ENCODE results near the gene ERI3.

DNA sequence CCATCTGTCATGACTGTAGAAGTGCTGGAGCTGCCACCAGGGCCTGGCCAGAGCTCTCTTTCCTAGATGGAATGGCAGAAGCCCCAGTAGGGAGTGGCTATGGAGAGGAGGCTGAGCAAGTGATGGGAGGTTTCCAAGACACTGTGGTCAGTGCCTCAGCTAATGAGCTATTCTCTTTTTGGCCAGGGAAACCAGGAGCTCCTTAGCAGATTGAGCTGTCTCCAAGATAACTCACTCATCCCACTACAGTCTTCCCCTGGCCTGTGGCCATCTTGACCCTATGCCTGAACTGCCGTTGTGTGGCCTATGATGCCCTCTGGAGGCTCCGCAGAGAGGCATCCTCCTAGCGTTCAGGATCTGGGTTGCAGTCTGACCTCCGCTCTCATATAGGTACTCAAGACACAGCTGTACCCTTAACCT, 60.5 kb downstream of the ERI3 start:
- TF ChIP-seq, protein P1, sequence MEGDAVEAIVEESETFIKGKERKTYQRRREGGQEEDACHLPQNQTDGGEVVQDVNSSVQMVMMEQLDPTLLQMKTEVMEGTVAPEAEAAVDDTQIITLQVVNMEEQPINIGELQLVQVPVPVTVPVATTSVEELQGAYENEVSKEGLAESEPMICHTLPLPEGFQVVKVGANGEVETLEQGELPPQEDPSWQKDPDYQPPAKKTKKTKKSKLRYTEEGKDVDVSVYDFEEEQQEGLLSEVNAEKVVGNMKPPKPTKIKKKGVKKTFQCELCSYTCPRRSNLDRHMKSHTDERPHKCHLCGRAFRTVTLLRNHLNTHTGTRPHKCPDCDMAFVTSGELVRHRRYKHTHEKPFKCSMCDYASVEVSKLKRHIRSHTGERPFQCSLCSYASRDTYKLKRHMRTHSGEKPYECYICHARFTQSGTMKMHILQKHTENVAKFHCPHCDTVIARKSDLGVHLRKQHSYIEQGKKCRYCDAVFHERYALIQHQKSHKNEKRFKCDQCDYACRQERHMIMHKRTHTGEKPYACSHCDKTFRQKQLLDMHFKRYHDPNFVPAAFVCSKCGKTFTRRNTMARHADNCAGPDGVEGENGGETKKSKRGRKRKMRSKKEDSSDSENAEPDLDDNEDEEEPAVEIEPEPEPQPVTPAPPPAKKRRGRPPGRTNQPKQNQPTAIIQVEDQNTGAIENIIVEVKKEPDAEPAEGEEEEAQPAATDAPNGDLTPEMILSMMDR (IDR thresholded peaks at IDR 0.05) = no peak; the same call in 1 of the 2 replicates
- TF ChIP-seq, protein P2, sequence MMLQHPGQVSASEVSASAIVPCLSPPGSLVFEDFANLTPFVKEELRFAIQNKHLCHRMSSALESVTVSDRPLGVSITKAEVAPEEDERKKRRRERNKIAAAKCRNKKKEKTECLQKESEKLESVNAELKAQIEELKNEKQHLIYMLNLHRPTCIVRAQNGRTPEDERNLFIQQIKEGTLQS (CRISPR knock-in tag; conservative IDR thresholded peaks at IDR 0.05) = no peak
- TF ChIP-seq, protein P3, sequence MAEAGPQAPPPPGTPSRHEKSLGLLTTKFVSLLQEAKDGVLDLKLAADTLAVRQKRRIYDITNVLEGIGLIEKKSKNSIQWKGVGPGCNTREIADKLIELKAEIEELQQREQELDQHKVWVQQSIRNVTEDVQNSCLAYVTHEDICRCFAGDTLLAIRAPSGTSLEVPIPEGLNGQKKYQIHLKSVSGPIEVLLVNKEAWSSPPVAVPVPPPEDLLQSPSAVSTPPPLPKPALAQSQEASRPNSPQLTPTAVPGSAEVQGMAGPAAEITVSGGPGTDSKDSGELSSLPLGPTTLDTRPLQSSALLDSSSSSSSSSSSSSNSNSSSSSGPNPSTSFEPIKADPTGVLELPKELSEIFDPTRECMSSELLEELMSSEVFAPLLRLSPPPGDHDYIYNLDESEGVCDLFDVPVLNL (CRISPR knock-in tag; IDR thresholded peaks at IDR 0.05; ENCODE audit: borderline replicate concordance, low read depth) = no peak
- TF ChIP-seq CREB1 (CRISPR knock-in tag; IDR thresholded peaks at IDR 0.05) = no peak
- TF ChIP-seq ATF1 (CRISPR knock-in tag; IDR thresholded peaks at IDR 0.05) = no peak
- no peak for TF ChIP-seq TEAD4 (CRISPR knock-in tag; IDR thresholded peaks at IDR 0.05)
- no peak for TF ChIP-seq ELF4 (CRISPR knock-in tag; IDR thresholded peaks at IDR 0.05; ENCODE audit: low read depth)
- TF ChIP-seq, protein P4, sequence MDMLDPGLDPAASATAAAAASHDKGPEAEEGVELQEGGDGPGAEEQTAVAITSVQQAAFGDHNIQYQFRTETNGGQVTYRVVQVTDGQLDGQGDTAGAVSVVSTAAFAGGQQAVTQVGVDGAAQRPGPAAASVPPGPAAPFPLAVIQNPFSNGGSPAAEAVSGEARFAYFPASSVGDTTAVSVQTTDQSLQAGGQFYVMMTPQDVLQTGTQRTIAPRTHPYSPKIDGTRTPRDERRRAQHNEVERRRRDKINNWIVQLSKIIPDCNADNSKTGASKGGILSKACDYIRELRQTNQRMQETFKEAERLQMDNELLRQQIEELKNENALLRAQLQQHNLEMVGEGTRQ (CRISPR knock-in tag; IDR thresholded peaks at IDR 0.05) = no peak
- TF ChIP-seq FOXJ3 (CRISPR knock-in tag; IDR thresholded peaks at IDR 0.05; ENCODE audit: borderline replicate concordance) = no peak

Measured in WTC11 (cell line).